GM19025 (cell line): ENCODE data around the gene ZBTB46.

Experiments
- ATAC-seq: cut with Tn5 transposase; IDR thresholded peaks from one replicate; pipeline ENCODE4 v1.9.1; 2021; ENCODE audit warnings: mild to moderate bottlenecking, low read depth, moderate library complexity; ENCODE audit not compliant: unreplicated experiment

Gene ZBTB46

DNA sequence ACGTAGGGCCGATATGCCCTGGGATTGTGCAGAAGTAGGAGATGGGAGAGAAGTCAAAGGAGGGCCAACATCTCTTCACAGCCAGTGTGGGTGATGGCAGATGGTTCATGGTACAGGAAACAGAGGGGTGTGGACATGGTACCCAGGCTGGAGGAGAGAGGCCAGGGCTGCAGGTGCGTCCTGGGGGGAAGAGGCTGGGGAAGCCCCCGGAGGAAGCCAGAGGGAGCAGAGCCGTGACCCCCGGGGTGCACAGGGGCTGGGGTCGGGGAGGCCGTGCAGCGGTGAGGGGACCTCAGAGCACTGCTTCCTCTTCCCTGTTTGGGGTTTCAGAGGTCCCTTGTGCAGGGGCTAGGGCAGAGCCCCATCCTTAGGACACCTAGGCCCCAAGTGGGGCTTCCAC lies 11.2 kb upstream of the ZBTB46 start:
- no peak for ATAC-seq

DNA sequence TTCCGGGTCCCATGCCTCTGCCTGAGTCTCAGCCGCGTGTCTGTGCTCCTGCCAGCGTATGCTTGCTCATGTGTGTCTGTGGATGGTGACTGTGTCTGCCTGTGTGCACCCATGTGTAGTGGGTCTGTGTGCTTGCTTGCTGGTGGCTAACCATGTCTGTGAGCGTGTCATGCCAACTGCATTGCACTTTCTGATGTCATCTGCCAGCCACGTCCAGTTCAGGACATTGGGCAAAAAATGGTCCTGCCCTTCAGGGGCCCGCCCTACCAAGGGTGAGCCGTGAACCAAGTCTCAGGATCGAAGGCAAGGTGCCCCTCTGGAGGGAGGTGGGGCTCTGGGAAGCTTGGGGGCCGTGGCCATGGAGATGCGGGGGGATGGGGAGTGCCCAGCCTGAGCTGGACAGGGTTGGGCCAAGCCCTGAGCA lies 9.4 kb upstream of the ZBTB46 start:
- ATAC-seq, result no peak

- ATAC-seq, result no peak
Measured at GRCh38 chr20:63839620-63840019, 8.6 kb upstream of the ZBTB46 start.

GRCh38 chr20:63837479-63837878 lies 6.4 kb upstream of the ZBTB46 start:
- no peak for ATAC-seq

DNA sequence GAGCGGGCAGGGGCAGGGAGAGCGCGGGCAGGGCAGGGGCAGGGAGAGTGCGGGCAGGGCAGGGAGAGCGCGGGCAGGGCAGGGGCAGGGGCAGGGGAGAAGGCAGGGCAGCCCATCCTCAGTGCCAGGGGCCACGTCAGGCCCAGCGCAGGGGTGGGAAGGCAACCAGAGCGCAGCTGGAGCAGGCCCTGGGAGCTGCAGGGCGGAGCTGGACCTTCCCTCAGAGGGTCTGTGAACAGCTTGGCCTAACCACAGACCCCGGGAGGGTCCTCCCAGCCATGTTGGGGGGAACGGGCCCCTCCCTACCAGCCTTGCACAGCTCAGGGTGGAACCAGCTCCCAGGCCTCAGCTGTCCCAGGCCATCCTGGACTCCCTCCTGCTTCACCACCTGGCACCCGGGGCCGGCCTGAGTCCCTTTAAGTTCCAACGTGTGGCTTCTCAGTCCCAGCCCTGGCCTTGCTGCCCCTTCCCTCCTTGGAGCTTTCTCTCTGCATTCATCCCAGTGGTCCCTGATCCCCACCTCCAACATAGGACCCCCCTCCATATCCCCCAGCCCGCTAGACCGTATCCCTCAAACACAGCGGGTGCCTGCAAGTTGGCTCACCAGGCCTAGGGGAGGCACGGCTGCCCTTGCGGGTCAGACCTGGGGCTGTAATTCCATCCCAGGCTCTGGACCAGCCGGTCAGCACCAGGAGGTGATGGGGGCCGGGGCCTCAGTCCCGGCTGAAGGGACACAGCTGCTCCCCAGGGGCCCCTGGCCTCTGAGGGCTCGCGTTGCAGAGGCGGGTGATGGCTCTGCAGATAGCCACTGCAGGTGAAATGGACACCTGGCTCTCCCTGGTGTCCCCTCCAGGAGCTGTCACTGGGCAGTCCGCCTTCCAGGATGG lies 5.6 kb upstream of the ZBTB46 start:
- no peak for ATAC-seq

DNA sequence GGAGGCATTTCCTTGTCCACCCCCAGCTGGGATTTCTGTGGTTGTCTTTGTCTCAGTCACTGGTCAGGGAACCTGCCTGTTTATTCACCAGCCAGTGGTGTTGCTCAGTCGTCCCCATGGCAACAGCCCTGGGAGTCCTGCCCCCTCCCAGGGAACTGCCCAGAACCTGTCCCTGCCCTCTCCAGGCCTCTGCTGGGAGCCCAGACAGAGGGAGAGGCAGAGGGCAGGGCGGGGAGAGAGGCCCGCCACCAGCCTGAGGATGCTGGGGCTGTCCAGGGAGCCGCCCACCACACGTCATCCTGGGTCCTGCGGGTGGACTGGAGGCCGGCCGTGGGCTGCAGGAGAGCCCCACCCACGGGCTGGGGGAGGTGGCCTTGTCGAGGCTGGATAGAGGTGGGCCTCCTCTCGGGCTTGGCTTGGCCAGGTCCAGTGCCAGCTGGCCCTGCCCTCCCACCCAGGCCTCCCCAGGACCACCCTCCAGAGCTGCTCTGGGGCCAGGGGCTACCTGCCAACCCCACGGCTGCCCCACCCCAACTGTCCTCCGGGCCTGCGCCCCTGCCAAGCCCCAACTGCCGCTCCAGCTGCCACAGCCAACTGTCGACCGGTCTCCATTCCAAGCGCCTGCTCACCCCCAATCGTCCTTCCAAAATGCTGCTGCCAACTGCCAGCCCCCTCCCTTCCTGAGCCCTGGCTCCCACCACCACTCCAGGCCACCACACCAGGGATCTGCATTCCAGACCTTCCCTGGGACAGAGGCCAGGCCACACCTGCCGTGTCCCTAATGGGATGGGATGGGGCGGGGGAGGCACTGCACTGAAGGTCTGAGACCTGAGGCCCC lies 4.2 kb upstream of the ZBTB46 start:
- no peak for ATAC-seq

DNA sequence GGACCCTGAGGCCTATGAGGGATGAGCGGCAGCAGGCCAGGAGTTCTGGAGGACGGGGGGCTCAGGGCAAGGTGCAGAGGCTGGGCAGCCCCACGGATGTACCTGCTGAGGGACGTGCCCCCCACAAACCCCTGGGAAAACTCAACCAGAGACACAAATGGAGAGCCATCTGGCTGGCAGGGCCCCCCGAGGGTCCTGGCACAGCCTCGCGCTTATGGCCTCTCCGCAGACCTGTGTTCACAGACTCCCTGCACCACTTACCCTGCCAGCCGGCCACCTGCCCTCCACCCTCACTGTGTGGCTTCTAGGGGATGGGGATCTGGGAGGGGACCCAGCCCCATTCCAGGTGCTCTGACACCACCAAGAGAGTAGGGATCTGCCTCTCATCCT lies 3.4 kb upstream of the ZBTB46 start:
- no peak for ATAC-seq

DNA sequence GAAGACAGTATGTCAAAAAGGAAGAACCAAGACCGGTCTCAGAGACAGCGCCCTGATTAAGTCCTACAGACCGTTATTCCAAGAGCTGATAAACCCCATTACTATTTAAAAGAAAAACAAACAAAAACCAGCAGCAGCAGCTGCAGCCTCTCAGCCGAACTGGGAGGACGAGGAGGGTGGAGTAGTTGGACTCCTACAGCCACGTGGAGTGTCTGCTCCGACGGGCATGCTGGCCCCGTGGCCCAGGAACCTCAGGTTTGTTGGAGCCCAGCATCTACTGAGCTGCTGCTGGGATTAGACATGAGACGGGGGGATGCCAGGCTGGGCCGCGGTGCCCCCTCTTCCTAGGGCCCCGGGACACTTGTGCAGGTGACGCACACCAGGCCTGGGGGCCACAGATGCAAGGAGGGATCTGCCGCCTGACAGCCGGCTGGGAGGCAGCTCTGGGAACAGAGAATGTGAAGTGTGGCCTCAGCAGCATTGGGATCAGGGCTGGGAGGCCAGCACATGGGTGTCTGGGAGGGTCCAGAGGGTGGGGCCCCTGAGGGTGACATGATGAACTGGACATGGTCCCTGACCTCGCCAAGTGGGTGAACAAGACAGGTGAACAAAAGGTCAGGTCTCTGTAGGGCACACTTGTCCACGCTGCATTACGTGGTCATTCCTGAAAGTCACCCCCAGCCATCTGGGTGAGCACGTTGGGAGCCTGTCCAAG lies 2.9 kb upstream of the ZBTB46 start:
- no peak for ATAC-seq

- ATAC-seq, result no peak
Measured at GRCh38 chr20:63831993-63832686, 1.1 kb upstream of the ZBTB46 start.

DNA sequence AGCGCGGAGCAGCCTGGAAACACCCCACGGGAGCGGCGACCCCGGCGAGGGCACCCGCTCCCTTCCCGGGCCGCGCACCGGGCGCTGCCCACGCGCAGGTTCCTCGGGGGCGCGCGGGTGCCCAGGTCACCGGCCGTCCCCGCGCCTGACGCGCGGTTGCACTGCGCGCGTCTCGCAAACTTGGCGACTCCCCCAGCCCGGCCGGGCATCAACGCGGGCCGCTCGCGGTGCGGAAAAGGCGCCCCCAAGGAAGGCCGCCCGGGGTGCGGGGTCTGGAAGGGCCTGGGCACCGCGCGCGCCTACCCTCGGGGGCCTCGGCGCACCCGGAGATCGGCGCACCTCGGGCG lies 555 bp upstream of the ZBTB46 start:
- ATAC-seq, result no peak

GRCh38 chr20:63829945-63830835 lies 874 bp downstream of the ZBTB46 start:
- no peak for ATAC-seq

- ATAC-seq, result no peak
Measured at GRCh38 chr20:63829603-63829944, 1.5 kb downstream of the ZBTB46 start.

DNA sequence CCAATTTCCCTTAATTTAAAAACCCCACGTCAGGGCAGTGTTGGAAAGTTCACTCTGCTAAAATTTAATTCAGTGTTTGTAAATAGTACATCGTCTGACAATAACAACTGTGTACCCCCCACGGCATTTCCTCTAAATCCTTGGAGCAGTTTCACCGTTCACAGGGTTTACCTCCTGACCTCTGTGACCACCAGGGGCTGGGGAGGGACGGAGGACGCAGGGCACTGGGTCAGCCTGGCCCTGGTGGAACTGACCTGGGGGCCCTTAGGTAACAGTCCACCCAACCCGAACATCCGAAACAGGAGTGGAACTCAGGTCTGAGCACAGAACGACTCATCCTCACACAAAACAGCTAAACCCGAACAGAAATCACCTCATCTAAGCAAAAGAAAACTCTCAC lies 2.1 kb downstream of the ZBTB46 start:
- ATAC-seq, result no peak

DNA sequence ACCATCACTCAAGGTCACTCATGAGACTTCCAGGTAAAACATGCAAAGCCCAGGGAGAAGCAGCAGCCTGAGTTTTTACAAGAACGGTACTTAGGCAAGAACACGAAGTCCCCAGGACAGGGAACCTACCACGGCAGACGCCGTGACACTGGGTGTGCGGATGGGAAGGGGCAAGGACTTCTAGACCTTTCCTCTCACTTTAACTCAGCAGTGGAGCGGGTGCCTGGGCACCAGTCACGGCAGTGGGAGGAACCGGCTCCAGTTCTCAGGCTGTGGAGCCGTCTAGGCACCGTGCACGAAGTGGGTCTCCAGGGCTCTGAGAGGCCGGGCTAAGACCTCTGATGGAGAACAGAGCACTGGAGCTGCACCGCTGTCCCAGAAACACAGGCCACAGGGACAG lies 2.5 kb downstream of the ZBTB46 start:
- no peak for ATAC-seq

- no peak for ATAC-seq
Measured at GRCh38 chr20:63828124-63828523, 2.9 kb downstream of the ZBTB46 start.

GRCh38 chr20:63826753-63827152 lies 4.3 kb downstream of the ZBTB46 start:
- no peak for ATAC-seq

GRCh38 chr20:63825331-63826118 lies 5.5 kb downstream of the ZBTB46 start:
- ATAC-seq, result no peak

DNA sequence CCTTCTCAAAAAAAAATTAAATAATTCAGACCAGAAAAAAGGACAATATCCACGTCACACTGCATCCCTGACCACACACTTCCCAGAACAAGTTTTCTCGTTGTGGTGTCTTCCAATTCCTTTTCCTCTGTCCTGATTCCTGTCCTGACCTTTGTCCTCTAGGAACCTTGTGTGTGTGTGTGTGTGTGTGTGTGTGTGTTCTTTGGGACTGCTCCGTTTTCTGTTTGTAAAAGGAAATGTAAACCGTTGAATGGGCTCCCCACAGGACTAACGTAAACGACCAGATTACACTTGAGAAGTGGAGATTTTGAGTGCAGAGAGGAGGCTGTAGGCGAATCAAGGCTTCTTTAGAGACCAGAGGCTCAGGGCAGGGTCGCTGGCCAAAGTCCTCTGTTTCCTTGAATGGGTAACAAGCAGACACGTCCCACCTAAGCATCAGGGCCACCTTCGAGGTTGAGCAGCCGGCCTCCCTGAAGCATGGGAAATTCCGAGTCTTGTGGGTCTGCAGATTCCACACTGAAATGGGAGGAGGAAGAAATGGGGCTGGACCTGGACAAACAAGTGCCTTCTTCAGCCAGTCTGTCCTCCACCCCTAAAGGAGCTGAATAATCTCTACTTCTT lies 7.3 kb downstream of the ZBTB46 start:
- no peak for ATAC-seq
